LoVo (cell line): Measurements from ENCODE around the gene AGMO.

Experiments used
- DNase-seq: peaks from one replicate; pipeline ENCODE4 v3.0.0-alpha.2; 2016; ENCODE audit warnings: low spot score

Gene AGMO

DNA sequence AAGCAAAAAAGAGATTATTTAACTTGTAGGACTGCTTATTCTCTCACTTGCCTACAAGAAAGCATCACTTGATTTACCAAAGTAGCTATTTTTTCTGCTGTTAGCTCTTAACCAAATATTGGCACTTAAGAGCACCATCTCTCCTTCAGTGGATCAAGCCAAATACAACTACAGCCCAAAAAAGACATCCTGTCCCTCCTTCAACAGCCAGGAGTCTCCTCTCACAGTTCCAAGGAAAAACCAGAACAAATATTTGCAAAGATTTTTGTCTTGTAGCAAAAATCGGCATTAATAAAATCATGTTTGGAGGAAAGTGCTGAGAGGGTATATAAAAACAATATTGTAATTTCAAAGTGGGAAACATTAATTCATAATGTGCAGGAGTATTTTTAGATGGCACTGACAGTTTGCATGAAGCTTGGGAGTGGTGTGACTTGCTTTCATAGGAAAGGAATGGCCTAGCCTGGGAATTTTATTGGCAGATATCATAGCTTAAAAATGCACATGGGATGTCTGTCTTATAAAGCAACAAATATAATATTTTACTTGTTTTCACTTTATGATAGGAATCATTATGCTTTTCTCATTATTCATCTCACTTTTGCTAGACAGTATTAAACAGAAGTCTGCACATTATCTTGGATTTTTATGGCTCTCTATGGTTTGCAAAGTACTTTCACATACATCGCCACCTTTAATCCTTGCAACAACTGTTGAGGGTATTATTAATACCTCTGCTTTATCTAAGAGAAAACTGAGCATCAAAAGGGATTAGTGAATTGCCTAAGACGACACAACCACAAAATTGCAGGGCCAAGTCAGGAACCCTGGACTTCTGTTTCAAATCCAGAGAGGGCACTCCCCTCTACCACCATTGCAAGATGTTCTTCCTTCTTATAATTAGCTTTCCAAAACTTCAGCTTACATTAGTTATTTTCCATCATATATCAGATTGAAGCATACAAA is 103.5 kb downstream of the AGMO start:
- DNase-seq, result no peak

DNA sequence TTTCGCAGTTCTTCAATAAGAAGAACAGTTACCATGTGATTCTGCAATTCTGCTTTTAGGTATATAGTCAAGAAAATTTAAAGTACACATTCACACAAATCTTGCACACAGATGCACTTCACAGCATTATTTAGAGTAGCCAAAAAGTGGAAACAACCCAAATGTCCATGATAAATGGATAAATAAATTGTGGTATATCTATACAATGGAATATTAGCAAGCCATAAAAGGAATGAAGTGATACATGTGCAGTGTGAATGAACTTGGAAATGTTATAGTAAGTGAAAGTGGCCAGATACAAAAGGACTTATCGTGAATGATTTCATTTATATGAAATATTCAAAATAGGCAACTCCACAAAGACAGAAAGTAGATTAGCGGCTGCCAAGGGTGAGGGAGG is 109.1 kb downstream of the AGMO start:
- no peak for DNase-seq

DNA sequence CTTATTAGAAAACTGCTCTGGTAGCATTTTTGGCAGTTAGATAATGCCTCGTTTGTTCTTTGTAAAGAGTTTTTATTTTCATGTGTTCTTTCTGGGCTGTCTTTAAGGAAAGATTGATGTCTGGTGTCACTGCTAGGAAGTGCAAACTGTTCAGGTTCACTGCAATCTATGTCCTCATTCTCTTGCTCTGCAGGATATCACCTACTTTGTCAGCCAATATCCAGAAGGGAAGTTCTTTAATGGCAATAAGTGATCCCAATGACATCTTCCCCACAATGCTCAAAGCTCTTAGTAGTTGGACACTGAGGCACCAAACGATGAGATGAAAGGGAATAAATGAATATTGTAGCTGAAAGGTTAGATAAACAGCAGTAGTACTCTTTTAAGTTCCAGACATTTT is 115.1 kb downstream of the AGMO start:
- DNase-seq, result no peak

GRCh38 chr7:15446280-15446679 is 115.5 kb downstream of the AGMO start:
- no peak for DNase-seq

- no peak for DNase-seq
These were observed 119.9 kb downstream of the AGMO start for GRCh38 chr7:15441915-15442314.

GRCh38 chr7:15440482-15440881 is 121.3 kb downstream of the AGMO start:
- DNase-seq, result no peak

DNA sequence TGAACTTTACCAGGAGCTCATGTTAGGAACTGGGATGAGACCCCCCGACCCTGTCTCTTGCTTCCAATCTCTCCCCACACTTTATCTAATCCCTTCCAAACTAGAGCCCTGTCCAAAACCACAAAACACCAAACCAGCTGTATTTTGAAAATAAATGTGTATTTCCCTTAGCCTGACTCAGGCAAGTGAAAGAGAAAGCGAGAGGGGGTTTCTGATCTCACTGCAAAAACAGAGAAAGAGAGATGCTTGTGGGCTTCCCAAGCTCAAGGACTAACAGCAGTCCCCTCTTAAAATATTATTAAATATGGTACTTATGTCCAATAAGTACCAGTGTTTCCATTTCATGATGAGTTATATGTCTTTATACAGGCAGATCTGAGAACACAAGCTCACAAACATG is 122.0 kb downstream of the AGMO start:
- DNase-seq, result no peak

DNA sequence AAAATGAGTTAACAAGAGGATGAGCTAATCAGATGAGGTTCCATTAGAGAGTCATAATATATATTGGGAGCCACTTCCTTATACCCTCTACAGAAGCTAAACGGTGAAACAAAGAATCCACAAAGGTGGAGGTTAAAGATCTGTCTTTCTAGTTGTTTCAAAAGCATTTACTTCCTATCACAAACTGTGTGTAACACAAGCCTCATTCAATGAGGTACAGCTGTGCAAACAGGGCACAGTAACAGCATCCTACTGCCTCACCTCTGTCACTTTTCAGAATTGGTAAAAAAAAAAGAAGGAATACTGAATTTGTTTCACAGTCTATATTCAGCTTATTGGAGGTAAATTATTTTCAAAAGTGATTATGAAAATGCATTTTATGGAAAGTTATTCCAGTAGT is 128.7 kb downstream of the AGMO start:
- no peak for DNase-seq

- no peak for DNase-seq
These were observed 130.9 kb downstream of the AGMO start for GRCh38 chr7:15430911-15431310.

- DNase-seq, result no peak
These were observed 131.6 kb downstream of the AGMO start for GRCh38 chr7:15430191-15430590.

DNA sequence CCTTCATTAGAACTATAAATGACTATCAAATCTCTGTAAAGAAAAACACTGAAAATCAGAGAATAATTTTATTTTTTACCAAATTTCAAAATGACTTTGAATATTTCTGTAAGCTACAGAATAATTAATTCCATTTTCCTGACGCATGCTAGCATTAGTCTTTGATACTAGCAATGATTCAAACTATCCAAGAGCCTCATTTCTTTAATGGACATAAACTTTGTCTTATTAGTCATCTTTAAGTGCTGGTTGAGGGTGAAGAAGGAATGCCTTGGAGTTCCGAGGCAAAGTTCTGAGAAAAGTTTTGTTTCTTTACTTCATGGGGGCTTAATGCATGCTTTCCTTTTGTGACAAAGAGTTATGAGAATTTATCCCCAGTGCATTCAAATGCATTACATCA is 137.3 kb downstream of the AGMO start:
- no peak for DNase-seq

DNA sequence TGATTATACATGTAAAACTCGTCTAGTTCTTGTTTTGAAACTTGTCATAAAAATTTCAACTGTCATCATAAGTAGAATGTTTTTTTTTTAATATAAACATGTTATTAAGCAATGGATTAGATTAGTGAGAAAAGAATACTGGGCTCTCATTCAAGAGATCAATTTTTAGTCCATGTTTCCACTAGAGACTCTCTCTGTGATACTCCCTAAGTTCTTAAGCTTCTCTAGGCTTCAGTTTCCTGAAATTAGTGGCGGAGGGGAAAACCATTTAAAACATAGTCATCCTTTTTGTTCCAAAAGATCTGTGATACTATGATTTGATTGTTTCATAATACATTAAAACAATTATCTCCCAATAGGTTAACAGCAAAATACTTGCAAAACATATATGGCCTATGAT is 142.2 kb downstream of the AGMO start:
- DNase-seq, result no peak

DNA sequence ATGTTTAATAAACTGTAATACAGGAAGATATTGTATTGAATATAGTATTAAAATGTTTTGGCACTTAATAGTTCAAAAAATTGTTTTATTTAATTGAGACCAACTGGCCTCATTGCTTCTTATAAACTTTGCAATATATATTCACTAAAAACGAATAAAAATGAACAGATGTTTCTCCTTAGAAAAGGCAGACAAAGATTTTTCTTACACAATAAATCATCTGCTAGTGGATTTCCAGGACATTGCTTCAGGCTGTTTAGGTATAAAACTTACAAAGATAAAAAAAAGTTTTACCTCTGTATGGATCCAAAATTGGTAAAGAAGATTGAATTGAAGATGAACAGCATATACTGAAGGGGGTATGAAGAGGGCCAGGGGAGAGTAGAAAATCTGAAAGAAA is 143.6 kb downstream of the AGMO start:
- DNase-seq, result no peak

DNA sequence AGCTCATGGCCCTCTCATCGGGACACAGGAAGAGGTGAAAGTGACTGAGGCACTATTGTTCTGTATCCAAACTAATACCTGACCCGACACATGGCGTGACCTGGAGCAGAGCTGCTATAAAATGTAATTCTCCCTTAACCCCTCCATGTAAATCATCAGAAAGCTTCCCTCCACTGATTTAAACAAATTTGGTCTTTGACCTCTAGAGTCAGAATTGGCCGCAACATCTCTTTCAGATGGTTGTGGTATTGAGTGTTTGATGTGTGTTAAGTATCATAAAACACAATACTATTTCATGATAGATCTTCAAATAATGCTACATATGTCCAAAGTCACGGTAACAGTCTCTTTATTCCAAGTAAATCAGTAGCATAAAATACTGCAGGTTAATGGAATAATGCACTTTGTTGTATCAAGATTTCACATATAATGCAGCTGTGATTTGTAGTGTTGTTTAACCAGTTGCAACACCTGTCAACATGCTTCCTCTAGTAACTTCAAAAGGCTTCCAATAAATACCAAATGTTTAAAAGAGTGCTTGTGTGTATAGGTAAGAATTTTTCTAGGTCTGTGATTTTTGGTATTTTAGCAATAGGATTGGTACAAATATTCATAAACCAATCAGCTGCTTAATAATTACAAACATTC is 144.3 kb downstream of the AGMO start:
- no peak for DNase-seq

DNA sequence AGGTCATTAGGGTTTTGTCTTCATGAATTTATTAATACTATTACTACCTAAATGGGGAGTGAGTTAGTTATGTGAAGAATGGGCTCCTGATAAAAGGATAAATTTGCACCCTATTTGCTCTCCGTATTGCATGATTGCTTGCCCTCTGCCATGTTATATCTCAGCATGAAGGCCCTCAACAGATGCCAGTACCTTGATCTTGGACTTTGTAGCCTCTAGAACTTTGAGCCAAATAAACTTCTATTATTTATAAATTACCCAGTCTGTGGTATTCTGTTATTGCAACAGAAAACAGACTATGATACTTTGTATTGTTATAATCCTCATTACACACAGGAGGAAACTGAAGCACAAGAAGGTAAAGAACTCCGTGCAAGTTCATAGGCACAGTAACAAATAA is 150.8 kb downstream of the AGMO start:
- no peak for DNase-seq

DNA sequence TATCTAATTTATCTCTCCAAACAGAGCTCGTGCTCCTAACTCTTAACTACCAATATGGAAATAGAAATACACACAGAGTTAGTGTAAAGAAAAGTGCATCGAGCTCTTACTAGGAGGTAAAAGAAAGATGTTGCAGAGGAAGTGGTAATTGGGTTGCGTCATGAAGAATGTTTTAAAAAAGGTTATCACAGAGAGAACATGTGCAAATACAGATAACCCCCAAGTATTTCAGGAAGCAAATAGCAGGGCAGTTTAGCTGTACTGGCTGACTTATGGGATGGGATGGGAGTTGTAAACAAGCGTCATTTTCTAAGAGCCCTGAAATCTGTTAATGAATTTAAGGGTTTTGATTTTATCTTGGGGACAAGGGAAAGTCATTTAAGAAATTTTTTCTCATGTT is 153.9 kb downstream of the AGMO start:
- DNase-seq, result no peak

- DNase-seq, result no peak
These were observed 158.1 kb downstream of the AGMO start for GRCh38 chr7:15403751-15404150.

- no peak for DNase-seq
These were observed 158.5 kb downstream of the AGMO start for GRCh38 chr7:15403315-15403714.

- DNase-seq, result no peak
These were observed 159.2 kb downstream of the AGMO start for GRCh38 chr7:15402436-15403136.

DNA sequence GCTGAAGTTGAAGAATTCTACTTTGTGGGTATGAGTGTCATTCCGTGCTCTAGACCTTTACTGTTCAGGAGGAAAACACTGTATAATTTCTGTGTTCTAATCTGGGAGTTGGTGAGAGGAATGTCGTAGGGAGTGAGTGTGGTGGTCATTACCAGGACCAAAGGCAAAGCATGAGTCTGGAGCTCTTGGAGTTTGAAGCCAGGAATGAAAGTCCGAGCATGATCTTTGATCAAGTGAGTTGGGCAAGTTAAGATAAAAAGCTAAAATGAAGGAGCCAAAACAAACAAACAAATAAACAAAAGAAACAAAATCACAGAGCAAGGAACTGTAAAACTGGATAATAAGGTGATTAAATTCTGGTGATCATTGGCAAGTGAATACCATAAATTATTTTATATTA is 161.4 kb downstream of the AGMO start:
- DNase-seq, result no peak

- DNase-seq, result no peak
These were observed 162.4 kb downstream of the AGMO start for GRCh38 chr7:15399441-15399840.

DNA sequence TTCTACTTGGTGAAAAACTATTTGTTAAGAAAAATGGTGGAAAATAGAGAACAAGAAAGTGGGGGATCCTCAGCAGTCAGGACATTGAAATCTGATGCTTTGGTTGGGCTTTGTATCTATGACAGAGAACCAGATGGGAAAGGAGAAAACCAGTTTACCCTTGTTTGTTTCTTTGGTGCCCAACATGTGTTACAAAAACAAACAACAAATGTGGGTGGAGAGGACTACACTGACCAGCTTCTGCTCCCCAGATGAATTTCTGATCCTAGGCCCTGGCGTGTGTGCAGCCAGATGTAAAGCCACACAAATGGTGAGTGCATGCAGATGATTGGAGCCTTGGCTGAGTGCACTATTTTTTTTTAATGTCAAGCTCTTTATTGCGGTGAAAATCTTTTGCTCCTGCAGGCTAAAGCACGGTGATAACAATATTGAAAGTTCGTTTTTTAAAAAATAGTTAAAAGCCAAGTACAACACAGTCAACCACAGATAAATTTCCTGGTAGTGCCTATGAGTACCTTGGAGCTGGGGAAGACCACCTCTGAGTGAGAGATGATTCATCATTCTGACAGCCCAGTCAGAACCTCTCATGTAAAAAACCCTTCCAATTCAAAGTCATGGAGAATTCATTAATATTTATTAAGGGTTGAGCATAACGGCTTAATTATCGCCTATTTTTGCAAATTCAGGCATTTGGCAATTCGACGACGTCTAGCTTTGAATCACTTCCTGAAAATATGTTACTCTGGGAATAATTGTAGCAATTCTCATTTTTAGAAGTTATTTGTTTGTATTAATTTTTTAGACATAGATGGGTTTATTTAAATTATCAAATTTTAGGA is 163.7 kb downstream of the AGMO start:
- no peak for DNase-seq
